Activated CD4-positive, CD25-positive, alpha-beta regulatory T cell (primary cell): ENCODE results near the gene ISG15.
"Not testable (repeated sequence)": the region's sequence is repeated elsewhere in the genome, so short reads cannot be mapped to it uniquely, and the experiment has no call there.

Experiments used
- DNase-seq, 4 experiments: peaks; one replicate each; lab custom pipeline; 2025; lab: John Stamatoyannopoulos, UW

The ISG15 gene

GRCh38 chr1:994546-994945 lies 18.8 kb upstream of the ISG15 start:
- DNase-seq, result not testable (repeated sequence)

- DNase-seq, result no peak
Measured at GRCh38 chr1:995665-996633, 17.3 kb upstream of the ISG15 start.

- no peak for DNase-seq
Measured at GRCh38 chr1:996851-997712, 16.2 kb upstream of the ISG15 start.

GRCh38 chr1:997713-997992 lies 15.6 kb upstream of the ISG15 start:
- DNase-seq, result no peak

- no peak for DNase-seq
Measured at GRCh38 chr1:997993-998744, 15.1 kb upstream of the ISG15 start.

DNA sequence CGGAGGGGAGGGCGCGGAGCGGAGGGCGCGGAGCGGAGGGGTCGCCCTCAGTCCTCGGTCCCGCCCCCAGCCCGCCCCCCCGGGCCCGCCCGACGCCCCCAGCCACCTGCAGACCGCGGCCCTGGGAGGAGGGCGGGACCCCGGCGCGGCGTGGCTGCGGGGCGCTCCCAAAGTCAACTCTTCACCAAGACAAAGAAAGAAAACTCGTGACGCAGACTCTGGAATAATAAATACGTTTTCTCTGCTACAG lies 14.6 kb upstream of the ISG15 start:
- DNase-seq, result no peak

DNA sequence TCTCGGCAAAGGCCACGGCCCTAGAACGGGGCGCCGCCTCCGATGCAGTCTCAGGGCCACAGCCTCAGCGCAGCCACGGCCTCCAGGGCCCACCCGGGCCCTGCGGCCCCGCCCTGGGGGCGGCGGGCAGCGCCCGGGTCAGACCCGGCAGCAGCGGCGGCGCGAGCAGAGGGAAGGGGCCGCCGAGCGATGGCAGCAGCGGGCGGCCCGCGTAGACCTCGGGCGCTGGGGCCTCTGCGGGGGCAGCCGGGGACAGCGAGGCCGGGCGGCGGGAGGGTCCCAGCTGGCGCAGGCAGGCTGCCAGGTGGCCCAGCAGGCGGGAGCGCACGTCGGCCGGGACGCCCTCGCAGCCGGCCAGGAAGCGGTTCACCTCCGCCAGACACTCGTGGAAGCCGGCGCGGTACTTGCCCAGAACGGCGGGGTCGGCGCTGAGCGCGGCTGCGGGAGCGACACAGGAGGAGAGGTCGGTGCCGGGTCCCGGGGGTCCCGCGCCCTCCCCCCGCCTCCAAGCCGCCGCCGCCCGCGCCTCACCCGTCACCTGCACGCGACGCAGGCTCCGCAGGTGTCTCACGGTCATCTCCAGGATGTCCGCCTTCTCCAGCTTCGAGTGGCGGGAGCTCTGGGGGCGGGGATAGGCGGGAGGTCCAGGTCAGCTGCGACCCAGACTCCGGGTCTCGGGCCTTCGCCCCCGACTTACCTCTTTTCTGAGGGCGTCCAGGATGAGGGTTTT lies 14.1 kb upstream of the ISG15 start:
- DNase-seq, result no peak

- peak in 1 of 4 experiments; percentile 26 for DNase-seq
Measured at GRCh38 chr1:999725-1000356, 13.5 kb upstream of the ISG15 start, which contains the start of gene HES4. HES4 (minus strand) TSS chr1:1000097; CDS start chr1:999973, 124 bp downstream.

DNA sequence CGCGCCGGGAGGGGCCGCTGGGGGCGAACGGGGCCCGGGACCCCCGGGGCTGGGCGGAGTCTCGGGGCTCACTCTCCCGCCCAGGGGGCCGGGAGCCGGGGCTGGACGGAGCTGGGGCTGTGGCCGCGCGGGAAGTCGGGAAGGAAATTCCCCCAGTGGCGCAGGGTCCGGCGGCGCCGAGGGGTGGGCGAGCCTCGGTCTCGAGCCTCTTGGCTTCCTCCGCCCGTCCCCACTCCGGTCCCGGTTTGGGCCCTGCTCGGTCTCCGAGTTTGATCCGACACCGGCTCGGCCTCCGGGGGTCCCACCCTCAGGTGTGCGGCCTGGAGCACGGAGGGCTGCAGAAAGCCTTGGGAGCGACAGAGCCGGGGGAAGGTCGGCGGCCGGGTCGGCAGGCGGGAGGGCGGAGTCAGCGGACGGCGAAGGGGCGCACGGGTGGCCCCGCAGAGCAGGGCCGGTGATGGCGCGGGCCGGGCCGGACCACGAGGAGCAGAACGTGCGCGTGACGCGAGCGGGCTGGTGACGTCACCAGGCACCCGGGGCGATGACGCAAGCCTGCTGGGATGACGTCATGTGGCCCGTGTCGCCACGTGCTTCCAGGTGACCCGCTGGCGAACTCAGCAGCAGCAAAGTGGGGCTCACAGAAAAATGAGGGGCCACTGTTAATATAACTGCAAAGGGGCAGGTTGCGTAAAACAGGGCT lies 12.8 kb upstream of the ISG15 start:
- DNase-seq, result peak in 2 of 4 experiments; percentile 31 to 37

DNA sequence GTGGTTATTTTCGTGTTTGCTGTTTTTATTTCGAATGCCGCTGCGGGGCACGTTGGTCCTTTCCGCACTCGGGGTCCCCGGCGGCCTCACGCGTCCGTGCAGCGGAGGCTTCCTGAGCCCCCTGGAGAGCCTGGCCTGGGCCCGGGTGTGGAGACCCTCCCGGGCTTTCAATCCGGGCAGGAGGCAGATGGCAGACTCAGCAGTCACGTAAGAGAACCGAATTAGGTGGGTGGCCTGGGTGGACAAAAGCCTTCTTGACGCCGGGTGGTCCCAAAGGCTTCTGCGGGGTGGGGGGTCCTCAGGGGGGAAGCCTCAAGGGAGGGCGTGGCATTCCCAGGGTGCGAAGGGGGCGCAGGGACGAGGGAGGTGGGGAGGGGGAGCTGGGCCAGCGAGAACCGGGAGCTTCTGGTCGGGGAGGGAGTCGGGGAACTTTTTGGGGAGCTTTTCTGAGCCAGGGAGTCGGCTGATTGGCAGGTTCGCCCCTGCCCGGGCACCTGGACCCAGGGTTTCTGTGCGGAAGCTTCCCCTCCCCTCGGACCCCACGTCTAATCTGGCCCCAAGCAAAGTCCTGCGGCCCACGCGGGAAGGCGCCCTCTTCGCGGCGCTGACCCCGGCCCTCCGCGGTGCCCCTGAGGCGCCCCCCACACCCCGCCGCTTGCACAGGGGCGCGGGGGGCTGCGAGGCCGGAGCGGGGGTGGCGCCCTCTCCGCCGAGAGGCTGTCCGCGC lies 12.1 kb upstream of the ISG15 start:
- DNase-seq, result no peak

- DNase-seq, result no peak
Measured at GRCh38 chr1:1003618-1004419, 9.5 kb upstream of the ISG15 start.

DNA sequence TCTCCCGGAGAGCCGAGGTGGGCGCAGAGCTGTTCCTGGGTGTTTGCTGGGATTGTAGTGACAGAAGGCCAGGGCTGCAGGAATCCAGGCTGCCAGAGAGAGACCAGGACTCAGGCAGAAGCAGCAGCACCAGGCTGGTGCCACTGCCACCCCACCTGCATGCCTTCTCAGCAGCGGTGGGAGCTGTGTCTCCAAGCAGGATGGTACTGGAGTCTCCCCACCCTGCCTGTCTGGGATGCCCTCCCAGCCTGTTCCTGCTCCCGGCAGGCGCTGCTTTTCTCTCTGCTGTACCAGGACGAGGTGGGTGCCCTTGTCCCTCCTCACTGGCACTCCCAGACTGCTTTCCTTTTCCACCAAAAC lies 8.9 kb upstream of the ISG15 start:
- no peak for DNase-seq

GRCh38 chr1:1004780-1005697 lies 8.3 kb upstream of the ISG15 start:
- no peak for DNase-seq

DNA sequence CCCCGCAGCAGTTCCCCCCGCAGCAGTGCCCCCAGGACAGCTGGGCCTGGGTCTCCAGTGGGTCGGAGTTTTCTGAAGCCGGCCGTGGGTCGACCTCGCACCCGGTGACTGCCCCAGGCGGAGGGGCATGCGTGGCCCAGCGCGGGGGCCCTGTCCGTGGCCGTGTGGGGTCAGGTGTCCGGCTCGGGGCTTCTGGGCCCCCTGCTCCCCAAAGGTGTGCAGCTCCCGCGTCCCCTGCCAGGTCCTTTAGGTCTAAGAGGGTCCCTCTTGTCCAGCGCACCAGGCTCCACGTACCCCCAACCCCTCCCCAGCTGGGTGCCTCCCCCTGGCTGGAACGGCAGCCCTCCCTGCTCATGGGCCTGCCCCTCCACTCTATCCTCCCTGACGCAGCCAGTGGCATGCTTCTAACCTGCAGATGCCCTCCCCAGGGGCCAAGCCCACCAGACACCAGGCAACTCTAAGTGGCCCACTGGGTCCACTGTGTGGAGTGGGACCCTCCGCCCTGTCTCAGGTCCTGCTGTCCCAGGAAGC lies 7.5 kb upstream of the ISG15 start:
- DNase-seq, result no peak

- no peak for DNase-seq
Measured at GRCh38 chr1:1006305-1007159, 6.8 kb upstream of the ISG15 start.

GRCh38 chr1:1010131-1010530 lies 3.2 kb upstream of the ISG15 start:
- not testable (repeated sequence) for DNase-seq

DNA sequence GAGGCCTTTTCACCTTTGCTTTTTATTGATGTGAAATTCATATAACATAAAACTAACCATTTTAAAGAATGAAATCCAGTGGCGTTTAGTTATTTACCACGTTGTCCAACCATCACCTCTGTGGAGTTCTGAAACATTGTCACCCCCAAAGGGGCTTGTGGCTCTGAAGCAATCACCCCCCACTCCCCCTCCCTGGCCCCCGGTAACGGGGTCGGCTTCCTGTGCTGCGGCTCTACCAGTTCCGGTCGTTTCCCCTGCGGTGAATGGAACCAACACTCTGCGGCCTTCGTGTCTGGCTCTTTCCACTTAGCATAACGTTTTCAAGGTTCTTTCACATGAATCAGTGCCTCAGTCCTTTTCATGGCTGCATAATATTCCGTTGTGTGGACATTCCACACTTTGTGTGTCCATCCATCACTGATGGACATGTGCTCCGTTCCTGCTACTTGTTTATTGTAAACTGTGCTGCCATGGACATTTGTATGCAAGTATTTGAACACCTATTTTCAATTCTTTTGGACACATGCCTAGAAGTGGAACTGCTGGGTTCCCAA lies 1.8 kb upstream of the ISG15 start:
- DNase-seq, result no peak
